GM23338 (cell line): ENCODE results near the gene CYP3A4. TPM values are rescaled to one million over a fixed set of nuclear protein-coding genes. Genes with fewer than 3 reads are reported as not detected.

ENCODE experiments used
- ATAC-seq: fragments of 200-7000 bp; cut with Tn5 transposase; 3 replicates; pipeline ENCODE4 v1.9.1; 2020
- DNase-seq: peaks from one replicate; pipeline ENCODE4 v3.0.0-alpha.2; 2015; ENCODE audit warnings: low spot score
- H2AFZ ChIP-seq: fragments of 200-600 bp; sonication (generic); 2 replicates; pipeline ENCODE4 v1.8.0; 2016; ENCODE audit warnings: antibody characterized with exemption, mild to moderate bottlenecking, moderate library complexity
- H3F3A ChIP-seq: fragments of 200-600 bp; sonication (generic); replicated peaks from 2 replicates; pipeline ENCODE4 v1.8.0; 2017; ENCODE audit warnings: antibody characterized with exemption, mixed run types, low read depth
- H3K27ac ChIP-seq: fragments of 200-600 bp; sonication (generic); 2 replicates; pipeline ENCODE4 v1.6.1; 2016; ENCODE audit warnings: low read depth
- H3K27me3 ChIP-seq: fragments of 200-600 bp; sonication (generic); 2 replicates; pipeline ENCODE4 v1.8.0; 2016; ENCODE audit warnings: mild to moderate bottlenecking, mixed run types, moderate library complexity; ENCODE audit not compliant: insufficient read depth
- H3K36me3 ChIP-seq: fragments of 200-600 bp; sonication (generic); 2 replicates; pipeline ENCODE4 v1.8.0; 2016; ENCODE audit warnings: mild to moderate bottlenecking; ENCODE audit not compliant: insufficient read depth
- H3K4me1 ChIP-seq: fragments of 200-600 bp; sonication (generic); 2 replicates; pipeline ENCODE4 v1.8.0; 2016; ENCODE audit warnings: mild to moderate bottlenecking, moderate library complexity; ENCODE audit not compliant: insufficient read depth
- H3K4me2 ChIP-seq: fragments of 200-600 bp; sonication (generic); 2 replicates; pipeline ENCODE4 v1.7.1; 2017; ENCODE audit warnings: mixed run types
- H3K4me3 ChIP-seq: fragments of 200-600 bp; sonication (generic); 2 replicates; pipeline ENCODE4 v1.6.1; 2016; ENCODE audit warnings: mixed run types
- H3K79me2 ChIP-seq: fragments of 200-600 bp; sonication (generic); replicated peaks from 2 replicates; pipeline ENCODE4 v1.8.0; 2017; ENCODE audit warnings: mild to moderate bottlenecking; ENCODE audit not compliant: insufficient read depth
- H3K9me2 ChIP-seq: fragments of 200-600 bp; sonication (generic); 2 replicates; pipeline ENCODE4 v1.8.0; 2017; ENCODE audit not compliant: insufficient read depth
- H4K20me1 ChIP-seq: fragments of 200-600 bp; sonication (generic); replicated peaks from 2 replicates; pipeline ENCODE4 v1.8.0; 2017; ENCODE audit warnings: mild to moderate bottlenecking; ENCODE audit not compliant: insufficient read depth
- H3K27ac Mint-ChIP-seq: 2 replicates; pipeline ENCODE4 v1.8.0; 2020; ENCODE audit warnings: inconsistent platforms, mild to moderate bottlenecking, moderate library complexity, mixed read lengths
- H3K27me3 Mint-ChIP-seq: 3 replicates; pipeline ENCODE4 v1.8.0; 2022; ENCODE audit warnings: low read depth, mild to moderate bottlenecking, moderate library complexity, mixed read lengths, inconsistent platforms; ENCODE audit not compliant: insufficient read depth, poor library complexity
- H3K36me3 Mint-ChIP-seq: 3 replicates; pipeline ENCODE4 v1.8.0; 2021; ENCODE audit warnings: low read depth, mild to moderate bottlenecking, inconsistent platforms, moderate library complexity, mixed read lengths
- H3K4me1 Mint-ChIP-seq: 3 replicates; pipeline ENCODE4 v1.8.0; 2020; ENCODE audit warnings: mild to moderate bottlenecking, inconsistent platforms, mixed read lengths
- H3K4me3 Mint-ChIP-seq: 3 replicates; pipeline ENCODE4 v1.8.0; 2021; ENCODE audit warnings: moderate library complexity, mild to moderate bottlenecking, inconsistent platforms, mixed read lengths
- H3K9me3 Mint-ChIP-seq: 3 replicates; pipeline ENCODE4 v1.8.0; 2020; ENCODE audit warnings: moderate library complexity, mild to moderate bottlenecking, inconsistent platforms, mixed read lengths
- CREB1 ChIP-seq: fragments of 250-450 bp; sonication (Bioruptor Pico); IDR thresholded peaks from 2 replicates; pipeline ENCODE4 v1.5.0; 2020; ENCODE audit warnings: low read depth, mild to moderate bottlenecking, moderate library complexity
- ETS1 ChIP-seq: IDR thresholded peaks from 2 replicates; pipeline ENCODE4 v1.6.1; 2016; ENCODE audit warnings: antibody characterized with exemption
- EZH2 ChIP-seq: fragments of 200-600 bp; sonication (generic); IDR thresholded peaks from one replicate; pipeline ENCODE4 v1.8.0; 2017; ENCODE audit warnings: antibody characterized with exemption, mild to moderate bottlenecking, low read depth; ENCODE audit not compliant: unreplicated experiment
- EZH2phosphoT487 ChIP-seq: fragments of 200-600 bp; sonication (generic); IDR thresholded peaks from one replicate; pipeline ENCODE4 v1.8.1; 2018; ENCODE audit warnings: antibody characterized with exemption; ENCODE audit not compliant: unreplicated experiment
- JUNB ChIP-seq: IDR thresholded peaks from one replicate; pipeline ENCODE4 v1.6.1; 2016; ENCODE audit warnings: antibody characterized with exemption; ENCODE audit not compliant: unreplicated experiment
- NANOG ChIP-seq: IDR thresholded peaks from 2 replicates; pipeline ENCODE4 v1.6.1; 2016; ENCODE audit warnings: antibody characterized with exemption, borderline replicate concordance
- POLR2AphosphoS5 ChIP-seq: IDR thresholded peaks from 2 replicates; pipeline ENCODE4 v1.6.1; 2016; ENCODE audit warnings: antibody characterized with exemption, low read depth
- REST ChIP-seq: IDR thresholded peaks from one replicate; pipeline ENCODE4 v1.6.1; 2018; ENCODE audit warnings: antibody characterized with exemption; ENCODE audit not compliant: unreplicated experiment
- STAT1 ChIP-seq: IDR thresholded peaks from one replicate; pipeline ENCODE4 v1.6.1; 2016; ENCODE audit warnings: antibody characterized with exemption; ENCODE audit not compliant: unreplicated experiment
- ZNF114 ChIP-seq: fragments of 250-450 bp; sonication (Bioruptor Pico); IDR thresholded peaks from 2 replicates; pipeline ENCODE4 v1.5.0; 2020; ENCODE audit warnings: mild to moderate bottlenecking, moderate library complexity
- ZNF331 ChIP-seq: fragments of 250-450 bp; sonication (Bioruptor Pico); IDR thresholded peaks from 2 replicates; pipeline ENCODE4 v1.5.0; 2020; ENCODE audit warnings: low read depth, mild to moderate bottlenecking, moderate library complexity
- long read RNA-seq: library from polyadenylated mRNA; unstranded; transcript quantifications from one replicate; pipeline ENCODE4 v2.0.0, GENCODE V29; 2020; ENCODE audit not compliant: unreplicated experiment
- polyA plus RNA-seq: library from polyadenylated mRNA; unstranded; fragments of >200 nt; fragmentation: Nextera tagmentation; extraction: Ambion mirVana; gene quantifications from 2 replicates; pipeline ENCODE4 v1.2.1, GENCODE V29; 2016
- total RNA-seq: library from RNA; depleted of rRNA; stranded (reverse); fragments of >200 nt; shearing (Covaris generic); gene quantifications from 2 replicates; pipeline ENCODE4 v1.2.3, GENCODE V29; 2014; rRNA removed
- TF ChIP-seq, protein P1 (sequence below), 2 experiments: fragments of 200-600 bp in 1 of 2; sonication (generic) in 1 of 2; conservative IDR thresholded peaks; 2 replicates each; pipeline versions ENCODE4 v1.5.1 to v1.6.1; 2016 to 2017; ENCODE audit warnings: antibody characterized with exemption in 2 of 2, low read depth in 2 of 2, mild to moderate bottlenecking in 2 of 2, moderate library complexity in 1 of 2
- TF ChIP-seq, protein P2 (sequence below): fragments of 250-450 bp; sonication (Bioruptor Pico); IDR thresholded peaks from 2 replicates; pipeline ENCODE4 v1.5.0; 2020; ENCODE audit warnings: mild to moderate bottlenecking, moderate library complexity

Gene CYP3A4
- not detected in 2 replicates for total RNA-seq
- not detected in 2 replicates for polyA plus RNA-seq
- long read RNA-seq, result 0 reads

- Histone ChIP-seq H3K27ac (no peak within 1 kb of the TSS), H3K79me2 (no peaks in the 10 kb centered on the region), H3K9me2 (no peaks in the 10 kb centered on the region), H3K4me2 (no peak within 1 kb of the TSS), H3K4me3 (no peak within 1 kb of the TSS), H4K20me1 (no peaks in the 10 kb centered on the region), H3F3A (no peaks in the 10 kb centered on the region), H3K4me1 (no peaks in the 10 kb centered on the region), H2AFZ (no peak within 1 kb of the TSS), H3K27me3 (no peaks in the 10 kb centered on the region), H3K36me3 (no peaks in the 10 kb centered on the region)
- Mint-ChIP-seq H3K4me1 (peaks cover 3% of the 10 kb centered on the region; the same call in 2 of the 3 replicates), H3K27ac (no peak within 1 kb of the TSS), H3K4me3 (no peak within 1 kb of the TSS), H3K27me3 (no peaks in the 10 kb centered on the region), H3K9me3 (no peaks in the 10 kb centered on the region), H3K36me3 (no peaks in the 10 kb centered on the region)
- TF ChIP-seq ZNF331 (no peak), CREB1 (no peak), POLR2AphosphoS5 (no peak), EZH2phosphoT487 (no peak), NANOG (no peak), REST (no peak), EZH2 (no peak), ETS1 (no peak), ZNF114 (CRISPR knock-in tag) (no peak), JUNB (no peak), STAT1 (no peak)
- TF ChIP-seq, protein P1, sequence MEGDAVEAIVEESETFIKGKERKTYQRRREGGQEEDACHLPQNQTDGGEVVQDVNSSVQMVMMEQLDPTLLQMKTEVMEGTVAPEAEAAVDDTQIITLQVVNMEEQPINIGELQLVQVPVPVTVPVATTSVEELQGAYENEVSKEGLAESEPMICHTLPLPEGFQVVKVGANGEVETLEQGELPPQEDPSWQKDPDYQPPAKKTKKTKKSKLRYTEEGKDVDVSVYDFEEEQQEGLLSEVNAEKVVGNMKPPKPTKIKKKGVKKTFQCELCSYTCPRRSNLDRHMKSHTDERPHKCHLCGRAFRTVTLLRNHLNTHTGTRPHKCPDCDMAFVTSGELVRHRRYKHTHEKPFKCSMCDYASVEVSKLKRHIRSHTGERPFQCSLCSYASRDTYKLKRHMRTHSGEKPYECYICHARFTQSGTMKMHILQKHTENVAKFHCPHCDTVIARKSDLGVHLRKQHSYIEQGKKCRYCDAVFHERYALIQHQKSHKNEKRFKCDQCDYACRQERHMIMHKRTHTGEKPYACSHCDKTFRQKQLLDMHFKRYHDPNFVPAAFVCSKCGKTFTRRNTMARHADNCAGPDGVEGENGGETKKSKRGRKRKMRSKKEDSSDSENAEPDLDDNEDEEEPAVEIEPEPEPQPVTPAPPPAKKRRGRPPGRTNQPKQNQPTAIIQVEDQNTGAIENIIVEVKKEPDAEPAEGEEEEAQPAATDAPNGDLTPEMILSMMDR (conservative IDR thresholded peaks at IDR 0.05; ENCODE audit: low read depth in 2 of 2), result no peak
- TF ChIP-seq, protein P2, sequence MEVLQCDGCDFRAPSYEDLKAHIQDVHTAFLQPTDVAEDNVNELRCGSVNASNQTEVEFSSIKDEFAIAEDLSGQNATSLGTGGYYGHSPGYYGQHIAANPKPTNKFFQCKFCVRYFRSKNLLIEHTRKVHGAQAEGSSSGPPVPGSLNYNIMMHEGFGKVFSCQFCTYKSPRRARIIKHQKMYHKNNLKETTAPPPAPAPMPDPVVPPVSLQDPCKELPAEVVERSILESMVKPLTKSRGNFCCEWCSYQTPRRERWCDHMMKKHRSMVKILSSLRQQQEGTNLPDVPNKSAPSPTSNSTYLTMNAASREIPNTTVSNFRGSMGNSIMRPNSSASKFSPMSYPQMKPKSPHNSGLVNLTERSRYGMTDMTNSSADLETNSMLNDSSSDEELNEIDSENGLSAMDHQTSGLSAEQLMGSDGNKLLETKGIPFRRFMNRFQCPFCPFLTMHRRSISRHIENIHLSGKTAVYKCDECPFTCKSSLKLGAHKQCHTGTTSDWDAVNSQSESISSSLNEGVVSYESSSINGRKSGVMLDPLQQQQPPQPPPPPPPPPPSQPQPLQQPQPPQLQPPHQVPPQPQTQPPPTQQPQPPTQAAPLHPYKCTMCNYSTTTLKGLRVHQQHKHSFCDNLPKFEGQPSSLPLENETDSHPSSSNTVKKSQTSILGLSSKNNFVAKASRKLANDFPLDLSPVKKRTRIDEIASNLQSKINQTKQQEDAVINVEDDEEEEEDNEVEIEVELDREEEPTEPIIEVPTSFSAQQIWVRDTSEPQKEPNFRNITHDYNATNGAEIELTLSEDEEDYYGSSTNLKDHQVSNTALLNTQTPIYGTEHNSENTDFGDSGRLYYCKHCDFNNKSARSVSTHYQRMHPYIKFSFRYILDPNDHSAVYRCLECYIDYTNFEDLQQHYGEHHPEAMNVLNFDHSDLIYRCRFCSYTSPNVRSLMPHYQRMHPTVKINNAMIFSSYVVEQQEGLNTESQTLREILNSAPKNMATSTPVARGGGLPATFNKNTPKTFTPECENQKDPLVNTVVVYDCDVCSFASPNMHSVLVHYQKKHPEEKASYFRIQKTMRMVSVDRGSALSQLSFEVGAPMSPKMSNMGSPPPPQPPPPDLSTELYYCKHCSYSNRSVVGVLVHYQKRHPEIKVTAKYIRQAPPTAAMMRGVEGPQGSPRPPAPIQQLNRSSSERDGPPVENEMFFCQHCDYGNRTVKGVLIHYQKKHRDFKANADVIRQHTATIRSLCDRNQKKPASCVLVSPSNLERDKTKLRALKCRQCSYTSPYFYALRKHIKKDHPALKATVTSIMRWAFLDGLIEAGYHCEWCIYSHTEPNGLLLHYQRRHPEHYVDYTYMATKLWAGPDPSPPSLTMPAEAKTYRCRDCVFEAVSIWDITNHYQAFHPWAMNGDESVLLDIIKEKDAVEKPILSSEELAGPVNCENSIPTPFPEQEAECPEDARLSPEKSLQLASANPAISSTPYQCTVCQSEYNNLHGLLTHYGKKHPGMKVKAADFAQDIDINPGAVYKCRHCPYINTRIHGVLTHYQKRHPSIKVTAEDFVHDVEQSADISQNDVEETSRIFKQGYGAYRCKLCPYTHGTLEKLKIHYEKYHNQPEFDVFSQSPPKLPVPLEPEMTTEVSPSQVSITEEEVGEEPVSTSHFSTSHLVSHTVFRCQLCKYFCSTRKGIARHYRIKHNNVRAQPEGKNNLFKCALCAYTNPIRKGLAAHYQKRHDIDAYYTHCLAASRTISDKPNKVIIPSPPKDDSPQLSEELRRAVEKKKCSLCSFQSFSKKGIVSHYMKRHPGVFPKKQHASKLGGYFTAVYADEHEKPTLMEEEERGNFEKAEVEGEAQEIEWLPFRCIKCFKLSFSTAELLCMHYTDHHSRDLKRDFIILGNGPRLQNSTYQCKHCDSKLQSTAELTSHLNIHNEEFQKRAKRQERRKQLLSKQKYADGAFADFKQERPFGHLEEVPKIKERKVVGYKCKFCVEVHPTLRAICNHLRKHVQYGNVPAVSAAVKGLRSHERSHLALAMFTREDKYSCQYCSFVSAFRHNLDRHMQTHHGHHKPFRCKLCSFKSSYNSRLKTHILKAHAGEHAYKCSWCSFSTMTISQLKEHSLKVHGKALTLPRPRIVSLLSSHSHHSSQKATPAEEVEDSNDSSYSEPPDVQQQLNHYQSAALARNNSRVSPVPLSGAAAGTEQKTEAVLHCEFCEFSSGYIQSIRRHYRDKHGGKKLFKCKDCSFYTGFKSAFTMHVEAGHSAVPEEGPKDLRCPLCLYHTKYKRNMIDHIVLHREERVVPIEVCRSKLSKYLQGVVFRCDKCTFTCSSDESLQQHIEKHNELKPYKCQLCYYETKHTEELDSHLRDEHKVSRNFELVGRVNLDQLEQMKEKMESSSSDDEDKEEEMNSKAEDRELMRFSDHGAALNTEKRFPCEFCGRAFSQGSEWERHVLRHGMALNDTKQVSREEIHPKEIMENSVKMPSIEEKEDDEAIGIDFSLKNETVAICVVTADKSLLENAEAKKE (CRISPR knock-in tag), result no peak
- ATAC-seq (no peak), DNase-seq (no peak)
Observed at GRCh38 chr7:99784007-99784406, at the start of gene CYP3A4. Gene CYP3A4, minus strand, starts transcription at chr7:99784184. Its CDS starts 103 bp downstream, at chr7:99784081.
